RWPE1 (cell line): ENCODE measurements around the gene NRG3.

ENCODE experiments used
- CTCF ChIA-PET: fragments of 350-600 bp; sonication (Branson Sonifier 250); formaldehyde crosslinking; extraction: SDS; loops from one replicate; lab custom pipeline; 2021; lab: Yijun Ruan, JAX
- POLR2A ChIA-PET: fragments of 400-600 bp; formaldehyde crosslinking; extraction: SDS; loops from one replicate; lab custom pipeline; 2020; ENCODE audit warnings: antibody characterized with exemption; ENCODE audit not compliant: low non-redundant PET; lab: Yijun Ruan, JAX
- DNase-seq: peaks from one replicate; pipeline ENCODE4 v3.0.0; 2012; ENCODE audit warnings: low spot score
- H3K27ac ChIP-seq: fragments of 450-650 bp; 2 replicates; pipeline ENCODE4 v1.5.1; 2017
- TF ChIP-seq, protein P1 (sequence below): fragments of 450-650 bp; conservative IDR thresholded peaks from 2 replicates; pipeline ENCODE4 v1.5.1; 2017; ENCODE audit warnings: low read depth, mild to moderate bottlenecking

The NRG3 gene

DNA sequence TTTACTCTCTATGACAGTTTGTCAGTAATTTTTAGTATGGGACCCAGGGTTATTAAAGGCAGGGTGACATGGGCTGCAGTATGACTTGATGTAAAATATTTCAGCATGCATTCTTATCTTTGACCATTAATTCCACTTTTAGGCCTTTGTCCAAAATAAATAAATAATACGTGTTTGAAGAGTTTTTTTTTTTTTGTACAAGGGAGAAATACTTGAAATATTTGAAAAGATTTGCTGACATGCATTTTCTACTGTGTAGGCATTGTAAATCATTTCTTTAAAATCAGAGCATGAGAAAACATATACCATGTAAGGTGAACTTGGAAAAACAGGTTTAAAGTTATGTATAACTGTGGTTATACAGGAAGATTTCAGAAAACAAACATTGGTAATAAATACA is 23.5 kb downstream of the NRG3 start:
- TF ChIP-seq, protein P1, sequence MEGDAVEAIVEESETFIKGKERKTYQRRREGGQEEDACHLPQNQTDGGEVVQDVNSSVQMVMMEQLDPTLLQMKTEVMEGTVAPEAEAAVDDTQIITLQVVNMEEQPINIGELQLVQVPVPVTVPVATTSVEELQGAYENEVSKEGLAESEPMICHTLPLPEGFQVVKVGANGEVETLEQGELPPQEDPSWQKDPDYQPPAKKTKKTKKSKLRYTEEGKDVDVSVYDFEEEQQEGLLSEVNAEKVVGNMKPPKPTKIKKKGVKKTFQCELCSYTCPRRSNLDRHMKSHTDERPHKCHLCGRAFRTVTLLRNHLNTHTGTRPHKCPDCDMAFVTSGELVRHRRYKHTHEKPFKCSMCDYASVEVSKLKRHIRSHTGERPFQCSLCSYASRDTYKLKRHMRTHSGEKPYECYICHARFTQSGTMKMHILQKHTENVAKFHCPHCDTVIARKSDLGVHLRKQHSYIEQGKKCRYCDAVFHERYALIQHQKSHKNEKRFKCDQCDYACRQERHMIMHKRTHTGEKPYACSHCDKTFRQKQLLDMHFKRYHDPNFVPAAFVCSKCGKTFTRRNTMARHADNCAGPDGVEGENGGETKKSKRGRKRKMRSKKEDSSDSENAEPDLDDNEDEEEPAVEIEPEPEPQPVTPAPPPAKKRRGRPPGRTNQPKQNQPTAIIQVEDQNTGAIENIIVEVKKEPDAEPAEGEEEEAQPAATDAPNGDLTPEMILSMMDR, result no peak
- DNase-seq, result no peak
- ChIA-PET POLR2A (no interaction called here), CTCF (interaction anchor here (0.6 kb wide), 1 partner anchor 433 kb away, joined by 5 read pairs; no protein-coding TSS in a partner anchor)
- H3K27ac ChIP-seq, result no peak overlapping the region

DNA sequence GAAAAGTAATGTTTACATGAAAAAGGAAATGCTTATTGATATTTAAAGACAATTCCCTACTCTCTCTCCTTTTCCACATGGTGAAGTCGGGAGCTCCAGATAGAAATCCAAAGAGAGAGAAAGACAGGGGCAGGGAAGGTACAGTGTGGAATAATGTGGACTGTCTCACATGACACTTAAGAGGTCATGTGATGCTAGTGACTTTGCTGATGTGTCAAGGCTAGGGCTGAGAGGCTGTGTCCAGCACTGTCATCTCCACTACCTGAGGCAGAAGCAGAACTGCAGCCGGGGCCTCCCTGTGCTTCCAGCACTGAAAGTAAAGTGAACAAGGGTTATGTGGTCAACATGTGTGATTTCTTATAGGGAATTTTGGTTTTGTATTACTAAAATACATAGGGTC is 26.0 kb downstream of the NRG3 start:
- ChIA-PET POLR2A (no interaction called here), CTCF (interaction anchor here (0.6 kb wide), 2 partner anchors 22 to 70 kb away, joined by 3 to 5 read pairs; no protein-coding TSS in a partner anchor)
- DNase-seq, result no peak
- H3K27ac ChIP-seq, result no peak overlapping the region
- TF ChIP-seq, protein P1, result no peak

DNA sequence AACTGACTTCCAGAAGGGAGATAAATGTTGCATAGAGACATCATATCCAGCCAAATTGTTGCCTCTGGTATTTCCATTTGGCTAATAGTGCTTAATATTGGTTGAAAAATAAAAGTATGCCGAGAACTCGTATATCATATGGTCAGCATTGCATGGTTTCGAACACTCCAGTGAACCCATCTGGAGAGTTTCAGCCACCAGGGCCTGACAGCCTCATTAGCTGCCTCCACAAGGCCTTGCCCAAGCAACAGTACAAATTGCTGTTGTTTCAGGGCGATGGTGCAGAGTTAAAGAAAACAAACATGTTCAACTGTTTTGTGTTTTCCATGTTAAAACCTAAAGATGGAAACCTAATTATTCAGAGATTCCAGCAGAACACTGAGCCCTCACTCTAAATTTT is 28.5 kb downstream of the NRG3 start:
- DNase-seq, result no peak
- POLR2A ChIA-PET, result no interaction called here
- CTCF ChIA-PET, result no interaction called here
- TF ChIP-seq, protein P1, result no peak
- no peak overlapping the region for H3K27ac ChIP-seq

DNA sequence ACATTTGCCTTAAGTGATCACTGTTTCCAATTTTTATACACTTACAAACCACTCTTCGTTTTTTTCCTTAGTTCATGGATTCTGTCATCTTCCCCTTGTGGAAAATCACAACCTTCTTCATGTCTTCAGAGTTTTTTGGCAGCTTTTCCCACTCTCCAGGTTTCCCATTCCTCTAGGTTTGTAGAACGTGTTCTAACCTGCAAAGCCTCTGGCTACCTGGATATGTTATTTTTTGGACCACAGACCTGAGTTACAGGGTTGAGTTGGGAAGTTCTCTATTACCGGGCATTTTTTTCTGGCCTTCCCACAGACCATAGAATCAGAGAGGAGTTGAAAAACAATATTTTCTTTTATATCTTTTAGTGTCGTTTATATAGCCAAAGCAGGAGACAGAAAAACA is 30.2 kb downstream of the NRG3 start:
- TF ChIP-seq, protein P1, result no peak
- CTCF ChIA-PET, result no interaction called here
- no peak for DNase-seq
- POLR2A ChIA-PET, result no interaction called here
- no peak overlapping the region for H3K27ac ChIP-seq

DNA sequence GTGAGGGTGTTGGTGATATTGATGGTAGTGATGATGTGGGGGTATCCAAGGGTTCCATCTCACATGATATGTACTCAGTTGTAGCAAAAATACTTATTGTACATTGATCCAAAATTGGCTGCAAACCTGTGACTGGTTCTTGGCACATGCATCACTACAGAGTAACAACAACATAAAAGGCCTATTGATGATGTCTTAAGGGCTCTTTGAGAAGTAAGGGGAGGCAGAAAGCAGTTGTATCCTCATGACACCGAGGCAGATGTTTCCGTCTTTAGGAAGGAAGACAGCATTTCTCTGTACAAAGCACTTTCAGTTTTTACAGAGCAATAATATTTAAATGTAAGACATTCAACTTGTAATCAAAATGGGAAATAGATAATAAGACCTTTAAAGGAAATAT is 34.5 kb downstream of the NRG3 start:
- POLR2A ChIA-PET, result no interaction called here
- CTCF ChIA-PET, result no interaction called here
- TF ChIP-seq, protein P1, result no peak
- DNase-seq, result no peak
- no peak overlapping the region for H3K27ac ChIP-seq

DNA sequence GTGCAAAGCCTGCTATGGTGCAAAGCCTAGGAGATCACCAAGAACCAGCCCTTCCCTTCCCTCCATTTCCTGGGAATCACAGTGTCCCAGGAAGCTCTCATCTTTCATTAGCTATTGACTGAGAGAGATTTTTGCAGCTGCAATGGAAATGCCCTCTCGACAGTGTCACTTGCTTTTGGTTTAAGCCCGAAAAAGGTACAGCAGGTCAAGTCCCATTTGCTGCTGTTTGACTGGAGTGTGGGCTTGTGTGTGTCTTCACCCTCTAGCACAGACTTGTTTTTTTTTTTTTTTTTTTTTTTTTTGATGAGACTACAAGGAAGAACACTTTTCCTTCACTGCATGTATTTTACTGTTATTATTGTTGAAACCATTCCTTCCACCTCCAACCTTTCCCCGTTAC is 36.3 kb downstream of the NRG3 start:
- ChIA-PET CTCF (no interaction called here), POLR2A (no interaction called here)
- DNase-seq, result no peak
- TF ChIP-seq, protein P1, result no peak
- no peak overlapping the region for H3K27ac ChIP-seq
